ENCODE results near the gene EML2.

- TF ChIP-seq POLR2A (IDR thresholded peaks at IDR 0.05; ENCODE audit: low read depth, low read length) (no peak), POLR2AphosphoS5 (IDR thresholded peaks at IDR 0.05; ENCODE audit: low read depth, low read length) (no peak)
Observed at GRCh38 chr19:45615795-45616703, 23.1 kb downstream of the EML2 start.

Data from GM12892 (cell line).